Stimulated activated CD8-positive, alpha-beta memory T cell treated with anti-CD3 and anti-CD28 coated beads, Interleukin-7, amount 100 ng/mL, for 4 hours (primary cell): ENCODE results near the gene EMSY.

Experiments
- DNase-seq, 2 donors: peaks; one replicate each; pipeline ENCODE4 v3.0.0-alpha.2; 2020; ENCODE audit warnings: low read depth in 2 of 2

The EMSY gene

DNA sequence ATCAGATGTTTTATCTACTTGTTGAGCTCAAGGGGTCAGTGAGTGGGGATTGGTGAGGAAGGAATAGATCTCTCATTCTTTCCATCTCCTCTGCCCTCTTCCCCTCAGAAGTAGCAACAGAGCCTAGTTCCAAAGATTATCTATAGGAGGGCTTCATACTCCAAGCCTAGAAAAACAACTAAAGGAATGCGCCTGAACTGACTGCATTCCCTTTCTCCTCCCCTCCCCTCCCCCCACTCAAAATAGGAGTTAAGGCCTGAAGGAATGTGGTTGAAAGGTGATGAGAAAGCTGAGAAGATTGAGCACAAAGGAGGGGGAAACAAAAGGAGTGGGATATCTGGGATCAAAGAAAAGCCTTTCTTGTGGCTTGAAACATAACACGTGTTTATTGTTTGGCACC, 10.5 kb downstream of the EMSY start:
- no peak for DNase-seq

DNA sequence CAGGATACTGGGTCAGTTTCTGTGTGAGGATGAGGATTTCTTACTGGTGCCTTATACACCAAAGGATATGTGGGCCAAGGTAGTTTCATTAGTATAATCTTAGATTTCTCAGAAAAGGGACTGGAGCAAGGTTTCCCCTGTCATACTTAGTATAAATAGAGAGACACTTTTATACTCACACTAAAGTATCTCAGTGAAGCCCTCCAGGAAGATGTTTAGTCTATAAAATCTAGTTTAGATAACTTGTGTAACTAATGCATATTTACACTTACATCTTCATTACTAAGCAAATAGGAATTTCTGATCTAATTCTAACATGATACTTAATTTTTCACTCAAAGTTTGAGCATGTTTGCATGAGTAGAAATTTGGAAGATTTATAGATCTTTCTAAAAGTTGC, 11.1 kb downstream of the EMSY start:
- DNase-seq: no peak

DNA sequence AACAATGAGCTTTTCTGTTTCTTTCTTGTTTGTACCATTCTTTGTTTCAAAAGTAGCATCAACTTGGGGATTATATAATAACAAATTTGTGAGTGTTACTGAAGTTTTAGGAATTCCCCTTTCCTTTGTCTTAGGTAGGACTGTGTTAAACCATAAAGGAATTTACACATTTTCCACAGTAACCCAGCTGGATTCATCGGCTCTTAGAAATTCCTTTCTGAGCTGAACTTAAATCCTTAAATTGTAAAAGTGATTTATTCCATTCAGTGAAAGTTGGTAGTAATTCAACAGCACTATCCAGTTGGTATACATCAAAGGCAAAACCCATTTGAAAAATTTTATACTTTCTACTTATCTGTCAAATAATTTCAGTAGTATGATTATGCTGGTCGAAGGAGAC, 11.8 kb downstream of the EMSY start:
- DNase-seq: no peak

DNA sequence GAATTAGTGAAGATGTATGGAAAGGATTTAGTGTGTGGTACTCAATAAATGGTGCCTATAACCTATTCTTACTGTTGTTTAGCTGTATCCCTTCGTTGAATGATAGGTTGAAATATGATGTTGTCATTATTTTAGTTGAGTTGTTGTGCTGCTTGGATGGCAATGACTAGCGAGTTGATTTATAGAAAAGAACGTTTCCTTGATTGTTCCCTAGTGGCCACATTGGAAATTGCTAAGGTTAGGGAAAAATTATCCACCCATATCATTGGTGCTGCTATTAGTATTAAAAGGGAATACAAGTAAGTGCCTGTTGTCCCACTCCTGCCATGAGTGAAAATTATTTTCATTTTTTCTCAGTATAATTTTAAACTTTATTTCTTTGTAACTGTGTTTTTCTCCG, 14.5 kb downstream of the EMSY start:
- no peak for DNase-seq

DNA sequence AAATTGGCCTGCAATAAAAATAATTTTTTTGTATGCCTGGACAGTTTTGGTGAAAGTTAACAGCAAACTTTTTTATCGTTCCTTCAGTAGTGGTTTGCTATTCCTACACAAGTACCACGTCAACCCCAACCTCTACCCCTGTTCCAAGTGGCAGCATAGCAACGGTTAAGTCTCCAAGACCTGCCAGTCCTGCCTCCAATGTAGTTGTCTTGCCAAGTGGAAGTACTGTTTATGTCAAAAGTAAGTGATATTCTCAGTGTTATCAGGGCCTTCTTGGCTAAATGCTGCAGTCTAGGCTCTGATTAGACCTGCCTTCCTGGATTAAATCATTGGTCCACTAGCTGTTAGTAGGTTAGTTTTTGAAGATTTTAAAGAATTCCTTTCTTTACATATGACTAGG, 15.0 kb downstream of the EMSY start:
- no peak for DNase-seq

DNA sequence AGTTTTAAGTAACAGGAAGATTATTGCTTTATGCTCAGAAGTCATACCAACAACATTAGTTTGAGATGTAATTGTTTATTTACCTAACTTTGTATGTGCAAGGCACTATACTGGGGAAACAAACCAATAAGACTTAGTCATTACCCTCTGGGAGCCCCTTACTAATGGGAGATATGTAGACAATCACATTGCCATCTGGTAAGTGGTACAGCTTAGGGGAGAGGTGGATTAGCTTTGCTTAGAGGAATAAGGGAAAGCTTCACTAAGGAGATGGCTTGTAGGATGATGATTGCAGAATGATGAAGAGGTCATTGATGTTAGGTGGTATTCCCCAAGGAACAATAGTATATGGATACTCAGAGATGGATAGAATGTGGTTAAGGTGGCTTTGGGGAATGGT, 17.5 kb downstream of the EMSY start:
- DNase-seq: no peak

DNA sequence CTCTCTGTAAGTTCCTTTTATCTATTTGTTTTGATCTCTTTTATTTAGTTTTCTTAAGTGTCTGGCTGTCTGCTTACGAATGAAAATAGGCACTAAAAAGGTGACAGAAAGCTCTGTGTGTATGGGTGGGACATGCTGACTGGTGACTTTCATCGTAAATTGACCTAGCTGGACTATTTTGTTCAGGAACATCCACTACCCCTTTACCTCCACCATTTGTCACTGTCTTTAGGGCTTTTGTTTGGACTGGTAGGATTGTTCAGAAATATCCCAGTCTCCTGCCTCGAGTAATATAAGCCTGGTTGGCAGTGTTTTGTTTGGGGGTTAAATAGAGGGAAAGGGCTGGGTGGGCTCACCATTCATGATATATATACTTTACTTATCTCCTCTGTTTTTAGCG, 20.9 kb downstream of the EMSY start:
- DNase-seq: no peak

DNA sequence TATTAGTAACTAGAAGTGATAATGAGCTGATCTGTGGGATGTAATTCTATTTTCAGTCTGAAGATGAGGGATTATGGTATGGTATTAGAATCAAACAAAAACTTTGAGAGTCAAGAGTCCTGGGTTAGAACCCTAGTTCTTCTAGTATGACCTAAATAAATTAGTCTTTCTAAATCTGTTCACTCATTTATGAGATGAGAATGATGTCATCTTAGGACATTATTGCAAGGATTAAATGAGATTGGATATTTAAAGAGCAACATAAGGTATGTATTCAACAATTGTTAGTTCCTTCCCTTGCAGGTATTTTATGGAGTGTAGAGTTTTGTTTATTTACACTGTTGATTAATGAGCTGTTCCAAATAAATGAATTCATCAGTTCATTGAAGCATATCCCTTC, 21.8 kb downstream of the EMSY start:
- no peak for DNase-seq

DNA sequence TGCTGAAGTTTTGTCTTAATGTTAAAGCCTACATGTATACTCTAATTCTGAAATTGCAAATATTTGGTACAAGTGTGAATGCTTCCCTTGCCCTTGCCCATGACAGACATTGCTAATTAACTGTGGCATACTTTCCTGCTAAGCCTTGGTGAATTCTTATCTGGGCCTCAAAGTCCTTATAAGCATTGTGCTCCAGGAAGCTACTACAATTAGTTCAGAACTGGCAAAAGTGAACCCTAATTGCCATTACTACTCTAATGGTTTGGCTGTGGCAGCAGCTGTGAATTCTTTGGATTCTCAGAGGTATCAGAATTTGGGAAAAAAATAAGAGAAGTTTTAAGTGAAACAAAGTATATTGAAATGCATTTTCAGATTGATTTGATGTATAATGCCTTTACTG, 24.3 kb downstream of the EMSY start:
- no peak for DNase-seq

DNA sequence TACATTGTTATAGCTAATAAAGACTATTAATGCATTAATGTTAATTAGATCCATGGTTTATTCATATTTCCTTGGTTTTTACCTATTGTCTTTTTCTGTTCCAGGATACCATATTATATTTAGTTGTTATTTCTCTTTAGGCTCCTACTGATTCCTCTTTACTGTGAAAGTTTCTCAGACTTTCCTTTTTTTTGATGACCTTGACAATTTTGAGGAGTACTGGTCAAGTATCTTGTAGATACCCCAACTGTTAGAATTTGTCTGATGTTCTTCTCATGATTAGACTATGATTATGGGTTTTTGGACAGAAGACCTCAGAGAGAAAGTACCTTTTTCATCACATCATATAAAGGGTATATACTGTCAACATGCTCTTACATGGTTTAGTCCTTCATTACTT, 26.6 kb downstream of the EMSY start:
- DNase-seq: no peak

DNA sequence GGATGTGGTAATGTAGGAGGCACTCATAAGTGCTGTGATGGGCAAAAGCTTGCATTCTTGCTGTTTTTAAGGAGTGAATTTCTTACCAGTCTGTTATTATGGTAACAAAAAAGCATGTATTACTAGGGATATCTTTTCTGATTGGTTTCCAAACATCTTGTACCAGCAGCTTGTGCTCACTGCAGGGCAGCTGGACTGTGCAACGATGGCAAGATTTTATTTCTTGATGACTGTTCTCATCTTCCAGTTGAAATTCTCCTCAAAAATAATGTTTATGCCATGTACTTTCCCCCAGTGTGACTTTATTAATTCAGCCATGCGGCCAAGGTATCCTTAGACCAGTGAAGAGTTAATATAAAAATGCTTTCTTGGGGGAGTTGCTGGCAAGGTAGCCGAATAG, 35.4 kb downstream of the EMSY start:
- DNase-seq: no peak

DNA sequence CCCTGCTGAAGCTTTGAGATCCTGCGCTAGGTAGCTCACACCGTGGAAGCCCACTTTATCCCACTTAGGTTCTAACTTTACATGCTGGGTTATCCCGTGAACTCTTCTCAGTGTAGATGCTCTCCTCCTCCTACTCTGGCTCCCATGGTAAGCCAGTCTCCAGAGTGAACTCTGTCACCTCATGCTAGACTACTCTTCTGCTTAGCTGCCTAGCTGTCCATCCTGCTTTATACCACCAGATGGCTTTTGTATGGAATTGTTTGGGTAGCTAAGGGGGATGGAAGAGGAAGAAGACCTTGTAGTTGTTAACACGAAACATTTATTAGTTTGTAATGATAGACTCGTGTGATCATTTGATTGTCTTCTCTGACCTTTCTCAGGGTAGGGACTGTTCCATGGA, 46.8 kb downstream of the EMSY start:
- DNase-seq: no peak

DNA sequence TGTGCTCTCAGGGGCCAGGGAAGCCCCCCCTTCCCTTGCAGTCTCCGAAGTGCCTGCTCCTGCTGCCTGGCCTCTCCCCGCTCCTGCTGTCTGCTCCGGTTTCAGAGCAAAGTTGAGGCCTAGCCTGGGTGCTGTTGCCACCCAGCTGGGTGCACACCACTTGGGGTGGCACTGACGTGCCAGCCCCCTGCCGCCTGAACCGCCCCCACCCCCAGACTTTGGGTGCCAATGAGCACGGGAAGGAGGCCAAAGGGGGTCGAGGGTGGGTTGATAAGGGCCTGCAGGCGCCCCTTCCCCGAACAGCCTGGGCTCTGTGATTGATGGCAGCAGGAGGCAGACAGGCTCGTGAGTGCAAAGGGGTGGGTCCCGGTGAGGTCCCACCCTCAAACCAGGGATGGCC, 48.2 kb downstream of the EMSY start:
- no peak for DNase-seq

DNA sequence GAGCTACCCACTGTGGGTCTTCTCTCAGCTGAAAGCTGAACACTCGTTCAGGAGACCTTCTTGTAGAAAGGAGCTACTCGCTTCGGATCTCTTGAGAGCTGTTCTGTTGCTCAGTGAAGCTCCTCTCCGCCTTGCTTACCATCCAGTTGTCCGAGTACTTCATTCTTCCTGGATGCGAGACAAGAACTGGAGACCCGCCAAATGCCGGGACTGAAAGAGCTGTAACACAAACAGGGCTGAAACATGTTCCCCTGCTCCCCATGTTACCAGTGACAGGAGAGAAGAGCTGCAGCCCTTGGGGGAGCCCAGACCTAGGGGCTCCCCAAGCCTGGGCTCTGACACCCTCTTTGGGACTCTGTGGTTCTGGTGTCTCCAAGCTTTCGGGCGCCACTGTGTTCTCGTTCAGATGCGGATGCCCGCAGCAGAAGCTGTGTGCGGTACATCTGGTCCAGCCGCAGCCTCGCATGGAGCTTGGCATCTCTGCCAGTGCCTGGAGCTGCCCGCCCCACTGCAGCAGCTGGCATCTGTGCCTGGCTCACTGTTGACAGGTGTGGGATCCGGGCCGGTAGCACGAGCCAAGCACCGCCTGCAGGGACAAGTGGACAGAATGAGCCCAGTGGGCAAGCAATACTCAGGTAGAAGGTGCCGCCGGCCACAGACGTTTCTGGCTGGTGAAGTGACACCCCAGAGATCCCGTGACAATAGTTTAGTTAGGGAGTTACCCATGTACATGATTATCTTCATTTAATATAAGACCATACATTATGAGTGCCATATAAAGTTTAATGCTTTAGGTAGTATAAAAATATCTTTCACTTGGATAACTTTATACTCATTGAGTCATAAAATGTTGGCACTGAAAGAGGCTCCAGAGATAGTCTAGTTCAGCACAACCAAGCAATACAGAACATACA, 49.1 kb downstream of the EMSY start:
- DNase-seq: no peak

DNA sequence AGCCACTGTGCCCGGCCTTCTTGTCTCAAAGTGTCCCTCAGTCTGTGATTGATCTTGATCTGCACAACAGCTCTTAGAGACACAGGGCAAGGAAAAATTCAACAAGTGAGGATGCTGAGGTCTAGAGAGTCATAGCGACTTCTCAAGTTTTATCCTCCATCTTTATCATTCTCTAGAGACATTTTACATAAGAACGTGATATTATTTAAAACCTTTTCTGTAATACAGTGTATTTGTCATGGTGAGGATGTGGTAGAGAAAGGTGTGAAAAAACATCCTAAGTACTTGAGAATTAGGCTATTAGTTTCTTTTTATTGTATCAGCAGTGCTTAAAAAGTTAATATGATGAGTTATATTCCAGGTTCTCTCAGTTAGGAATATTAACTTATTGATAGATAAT, 50.2 kb downstream of the EMSY start:
- no peak for DNase-seq

DNA sequence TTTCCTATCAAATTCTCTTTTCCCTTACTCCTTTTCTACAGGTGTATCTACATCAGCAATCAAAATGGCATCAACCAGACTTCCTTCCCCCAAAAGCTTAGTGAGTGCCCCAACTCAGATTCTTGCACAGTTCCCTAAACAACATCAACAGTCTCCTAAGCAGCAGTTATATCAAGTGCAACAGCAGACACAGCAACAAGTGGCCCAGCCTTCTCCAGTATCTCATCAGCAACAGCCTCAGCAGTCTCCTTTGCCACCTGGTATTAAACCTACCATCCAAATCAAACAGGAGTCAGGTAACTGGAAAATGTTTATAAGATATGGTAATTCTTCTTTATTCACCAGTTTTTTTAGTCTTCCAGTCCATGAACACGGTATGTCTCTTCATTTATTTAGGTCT, 51.4 kb downstream of the EMSY start:
- no peak for DNase-seq

DNA sequence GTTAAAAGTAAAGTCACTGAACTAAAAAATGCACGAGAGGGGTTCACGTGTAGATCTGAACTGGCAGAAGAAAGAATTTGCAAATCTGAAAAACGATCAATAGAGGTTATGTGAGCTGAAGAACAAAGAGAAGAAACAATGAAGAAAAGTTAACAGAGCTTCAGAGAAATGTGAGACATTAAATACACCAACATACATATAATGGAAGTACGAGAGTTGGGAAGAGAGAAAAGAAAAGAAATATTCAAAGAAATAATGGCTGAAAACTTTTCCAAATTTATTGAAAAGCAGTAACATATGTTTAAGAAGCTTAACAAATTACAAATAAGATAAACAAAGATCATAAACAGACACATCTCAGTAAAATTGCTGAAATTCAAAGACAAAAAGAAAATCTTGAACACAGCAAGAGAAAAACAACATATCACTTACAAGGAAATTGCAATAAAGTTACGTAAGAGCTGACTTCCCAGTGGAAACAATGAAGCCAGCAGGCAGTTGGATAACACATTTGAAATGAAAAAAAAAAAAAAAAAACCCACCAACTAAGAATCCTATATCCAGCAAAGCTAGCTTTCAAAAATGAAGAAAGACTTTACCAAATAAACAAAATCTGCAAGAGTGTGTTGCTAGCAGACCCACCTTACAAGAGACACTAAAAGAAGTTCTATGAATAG, 56.8 kb downstream of the EMSY start:
- no peak for DNase-seq

DNA sequence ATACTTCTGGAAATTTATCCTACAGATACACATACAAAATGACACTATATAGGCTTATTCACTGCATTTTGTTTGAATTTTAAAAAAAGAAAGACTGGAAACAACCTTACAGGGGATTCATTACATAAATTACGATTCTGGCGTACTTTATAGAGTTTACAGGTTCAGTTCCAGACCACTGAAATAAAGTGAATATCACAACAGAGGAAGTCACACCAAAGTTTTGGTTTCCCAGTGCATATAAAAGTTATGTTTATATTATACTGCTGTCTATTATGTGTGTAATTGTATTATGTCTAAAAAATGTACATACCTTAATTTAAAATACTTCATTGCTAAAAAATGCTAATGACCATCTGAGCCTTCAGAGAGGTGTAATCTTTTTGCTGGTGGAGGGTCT, 62.0 kb downstream of the EMSY start:
- DNase-seq: no peak

DNA sequence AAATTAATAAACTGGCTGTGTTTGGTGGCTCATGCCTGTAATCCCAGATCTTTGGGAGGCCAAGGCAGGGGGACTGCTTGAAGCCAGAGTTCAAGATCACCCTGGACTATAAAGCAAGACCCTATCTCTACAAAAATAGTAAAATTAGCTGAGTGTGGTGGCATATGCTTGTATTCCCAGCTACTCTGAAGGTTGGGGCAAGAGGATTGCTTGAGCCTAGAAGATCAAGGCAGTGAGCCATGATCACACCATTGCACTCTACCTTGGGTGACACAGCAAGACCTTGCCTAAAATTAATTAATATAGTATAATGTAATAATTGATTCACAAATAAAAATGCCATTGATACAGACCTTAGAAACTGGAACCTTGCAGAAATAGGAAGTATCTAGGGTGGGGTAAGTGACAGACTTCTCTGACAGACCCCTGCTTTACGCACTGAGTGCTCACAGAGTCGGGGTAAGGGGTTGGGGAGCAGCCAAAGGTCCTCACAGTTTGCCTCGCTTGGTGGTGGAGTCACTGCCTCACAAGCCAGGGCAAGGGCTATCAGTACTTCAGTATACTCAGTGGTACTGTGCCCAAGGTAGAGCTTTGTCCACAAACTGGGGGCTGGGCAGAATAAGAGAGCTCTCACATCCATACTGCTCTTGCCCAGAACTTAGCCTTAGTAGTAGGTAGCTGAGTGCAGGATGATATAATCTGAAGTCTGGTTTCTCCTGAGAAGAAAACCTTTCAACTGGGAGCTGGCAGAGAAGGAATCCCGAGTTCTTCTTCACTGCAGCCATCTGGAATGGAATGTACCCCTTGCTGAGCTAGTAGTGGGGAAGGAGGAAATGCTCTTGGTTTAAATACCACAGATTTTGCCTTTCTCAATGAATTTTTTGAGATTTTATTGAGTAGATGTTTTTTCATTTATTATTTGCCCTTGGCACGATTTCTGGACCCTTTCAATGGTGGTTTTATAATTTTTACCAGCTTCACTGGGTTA, 65.5 kb downstream of the EMSY start:
- DNase-seq: no peak

DNA sequence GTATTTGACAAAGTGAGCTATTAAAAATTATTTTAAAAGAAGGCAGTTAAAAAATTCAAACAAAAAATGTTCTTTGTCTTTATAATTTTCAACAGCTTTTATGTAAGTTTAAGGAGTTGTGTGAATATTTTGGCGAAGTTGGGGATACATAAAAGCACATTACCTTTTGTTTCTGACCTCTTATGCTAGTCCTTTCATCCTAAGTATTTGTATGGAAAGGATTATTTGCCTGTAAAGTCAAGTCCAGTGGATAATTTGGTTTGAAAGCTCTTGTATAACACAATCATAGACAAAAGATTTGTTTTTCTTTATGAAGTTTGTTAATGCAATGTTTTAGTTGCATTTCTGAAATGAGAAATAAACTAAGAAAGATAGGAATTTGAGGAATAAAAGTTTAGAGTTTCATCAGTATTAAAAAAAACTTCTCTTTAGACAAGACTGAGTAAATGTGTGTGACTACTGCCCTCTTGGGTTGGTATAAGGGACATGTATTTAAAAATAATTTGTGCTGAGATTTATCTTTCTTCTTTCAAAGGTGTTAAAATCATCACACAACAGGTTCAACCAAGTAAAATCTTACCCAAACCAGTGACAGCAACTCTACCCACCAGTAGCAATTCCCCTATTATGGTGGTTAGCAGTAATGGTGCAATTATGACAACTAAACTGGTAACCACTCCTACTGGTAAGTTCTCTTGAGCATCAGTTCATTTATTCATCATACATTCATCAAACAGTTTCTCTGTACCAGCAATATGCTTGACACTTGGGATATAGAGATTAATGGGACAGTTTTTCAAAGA, 68.2 kb downstream of the EMSY start:
- DNase-seq: no peak

DNA sequence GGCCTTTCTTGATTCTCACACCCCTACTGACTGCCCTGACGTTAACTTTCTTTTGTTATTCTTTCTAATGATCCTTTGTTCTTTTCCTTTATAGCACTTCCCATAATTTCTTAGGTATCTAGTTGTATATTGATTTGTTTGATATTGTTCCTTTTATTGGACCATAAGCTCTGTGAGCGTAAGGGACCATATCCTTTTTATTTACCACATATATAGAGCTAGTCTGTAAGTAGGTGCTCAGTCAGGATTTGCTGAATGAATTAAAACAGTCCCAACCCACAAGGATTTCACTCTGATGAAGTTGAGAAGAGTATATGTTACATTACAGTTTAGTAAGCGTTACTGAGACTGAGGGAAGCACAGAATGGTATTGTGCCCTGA, 68.8 kb downstream of the EMSY start:
- DNase-seq: no peak
